Retinal pigment epithelial cell (primary cell): Measurements from ENCODE around the gene TXNRD2.

Source experiments
- DNase-seq: peaks from one replicate; pipeline ENCODE4 v3.0.0-alpha.2; 2010; ENCODE audit warnings: low read depth
- H3K4me3 ChIP-seq: 2 replicates; pipeline ENCODE4 v1.5.1; 2011; ENCODE audit warnings: mild to moderate bottlenecking, low read length, control low read depth, moderate library complexity
- TF ChIP-seq, protein P1 (sequence below): conservative IDR thresholded peaks from 2 replicates; pipeline ENCODE4 v1.5.1; 2011; ENCODE audit warnings: low read depth, low read length, control low read depth, inconsistent platforms

Gene TXNRD2

DNA sequence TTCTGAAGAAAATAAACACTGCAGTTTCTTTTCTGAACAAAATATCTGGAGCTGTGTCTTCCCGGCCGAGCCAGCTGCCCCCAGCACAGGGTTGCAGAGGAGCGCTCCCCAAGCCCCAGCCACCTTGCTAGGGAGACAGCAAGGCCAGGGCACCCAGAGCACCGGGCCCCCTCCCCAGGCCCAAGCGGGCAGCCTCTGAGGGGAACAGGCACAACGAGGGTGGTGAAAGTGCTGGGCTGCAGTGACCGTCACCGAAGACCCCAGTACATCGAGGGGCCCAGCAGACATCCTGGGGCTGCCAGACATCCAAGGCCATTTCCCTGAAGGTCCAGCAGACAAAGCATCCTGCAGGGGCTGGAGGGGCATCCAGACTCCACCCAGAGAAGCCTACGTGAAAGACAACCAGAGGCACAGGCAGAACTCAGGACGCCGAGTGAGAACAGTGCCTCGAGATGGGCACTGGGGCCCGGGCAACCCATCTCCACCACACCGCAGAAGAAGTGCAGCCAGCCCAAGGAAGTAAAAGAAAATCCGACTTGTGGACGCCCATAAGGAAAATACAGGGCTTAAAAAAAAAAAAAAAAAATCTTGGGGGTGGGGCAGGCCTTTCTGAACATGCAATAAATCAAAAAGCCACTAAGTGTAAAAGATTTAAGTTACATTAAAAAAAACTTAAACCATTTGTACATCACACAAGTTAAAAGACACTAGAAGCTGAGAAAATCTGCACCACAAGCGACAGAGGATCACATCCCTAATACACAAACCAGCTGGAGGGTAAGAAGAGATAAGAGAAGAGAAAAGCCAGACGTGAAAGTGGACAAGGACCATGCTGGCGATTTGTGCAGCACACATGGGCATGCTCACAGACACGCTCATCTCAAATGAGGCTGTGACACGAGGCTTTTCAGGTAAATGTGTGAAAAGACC is 36.0 kb downstream of the TXNRD2 start:
- no peak for DNase-seq
- TF ChIP-seq, protein P1, sequence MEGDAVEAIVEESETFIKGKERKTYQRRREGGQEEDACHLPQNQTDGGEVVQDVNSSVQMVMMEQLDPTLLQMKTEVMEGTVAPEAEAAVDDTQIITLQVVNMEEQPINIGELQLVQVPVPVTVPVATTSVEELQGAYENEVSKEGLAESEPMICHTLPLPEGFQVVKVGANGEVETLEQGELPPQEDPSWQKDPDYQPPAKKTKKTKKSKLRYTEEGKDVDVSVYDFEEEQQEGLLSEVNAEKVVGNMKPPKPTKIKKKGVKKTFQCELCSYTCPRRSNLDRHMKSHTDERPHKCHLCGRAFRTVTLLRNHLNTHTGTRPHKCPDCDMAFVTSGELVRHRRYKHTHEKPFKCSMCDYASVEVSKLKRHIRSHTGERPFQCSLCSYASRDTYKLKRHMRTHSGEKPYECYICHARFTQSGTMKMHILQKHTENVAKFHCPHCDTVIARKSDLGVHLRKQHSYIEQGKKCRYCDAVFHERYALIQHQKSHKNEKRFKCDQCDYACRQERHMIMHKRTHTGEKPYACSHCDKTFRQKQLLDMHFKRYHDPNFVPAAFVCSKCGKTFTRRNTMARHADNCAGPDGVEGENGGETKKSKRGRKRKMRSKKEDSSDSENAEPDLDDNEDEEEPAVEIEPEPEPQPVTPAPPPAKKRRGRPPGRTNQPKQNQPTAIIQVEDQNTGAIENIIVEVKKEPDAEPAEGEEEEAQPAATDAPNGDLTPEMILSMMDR, result no peak
- no peak overlapping the region for H3K4me3 ChIP-seq

DNA sequence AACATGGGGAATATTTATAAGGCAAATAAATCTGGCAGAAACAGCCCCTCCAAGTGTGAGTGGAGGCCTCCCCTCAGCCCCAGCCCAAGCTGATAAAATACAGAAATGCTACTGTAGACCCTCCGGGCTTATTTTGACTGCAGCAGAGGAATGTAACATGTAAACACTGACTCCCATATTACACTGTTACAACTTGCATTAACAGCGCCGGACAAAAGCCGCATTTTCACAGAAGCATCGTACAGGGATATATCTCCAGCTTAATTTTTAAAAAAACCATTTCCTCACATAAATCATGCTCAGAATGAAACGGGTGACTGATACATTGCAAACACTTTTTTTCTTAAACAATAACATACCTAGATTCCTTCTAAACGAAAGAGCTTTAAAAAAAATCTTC is 36.7 kb downstream of the TXNRD2 start:
- DNase-seq, result no peak
- H3K4me3 ChIP-seq, result no peak overlapping the region
- TF ChIP-seq, protein P1, result no peak

DNA sequence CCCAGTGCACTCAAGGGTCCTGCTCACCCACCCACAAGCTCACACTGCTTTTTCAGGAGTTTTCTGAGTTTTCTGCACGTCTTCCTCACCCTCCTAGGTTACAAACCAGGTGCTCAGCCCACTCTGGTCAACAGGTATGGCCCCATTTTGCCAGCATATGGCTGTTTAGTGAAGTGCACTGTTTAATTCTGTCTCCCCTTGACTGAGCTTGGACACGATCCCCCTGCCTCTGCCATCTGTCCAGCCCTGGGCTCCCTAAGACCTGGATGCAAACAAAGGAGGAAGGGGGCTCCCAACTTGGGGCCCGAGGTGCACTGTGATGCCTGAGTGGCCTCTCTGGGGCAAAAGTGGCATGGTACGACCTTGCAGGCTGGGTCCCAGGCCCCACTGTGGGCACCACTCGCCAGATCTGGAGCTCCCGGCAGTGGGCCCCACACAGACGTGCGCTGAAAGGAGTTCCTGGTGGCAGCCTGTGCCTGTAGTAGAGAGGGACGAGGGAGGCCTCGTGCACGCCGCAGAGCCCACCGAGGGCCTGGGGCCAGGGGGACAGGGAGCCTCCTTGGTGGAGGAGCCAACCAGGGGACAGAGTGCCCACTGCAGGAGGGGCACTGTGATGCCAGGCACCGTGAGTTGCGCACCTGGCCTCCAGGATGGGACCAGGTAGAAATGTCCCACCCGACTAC is 37.3 kb downstream of the TXNRD2 start:
- no peak for DNase-seq
- no peak overlapping the region for H3K4me3 ChIP-seq
- TF ChIP-seq, protein P1, result no peak

DNA sequence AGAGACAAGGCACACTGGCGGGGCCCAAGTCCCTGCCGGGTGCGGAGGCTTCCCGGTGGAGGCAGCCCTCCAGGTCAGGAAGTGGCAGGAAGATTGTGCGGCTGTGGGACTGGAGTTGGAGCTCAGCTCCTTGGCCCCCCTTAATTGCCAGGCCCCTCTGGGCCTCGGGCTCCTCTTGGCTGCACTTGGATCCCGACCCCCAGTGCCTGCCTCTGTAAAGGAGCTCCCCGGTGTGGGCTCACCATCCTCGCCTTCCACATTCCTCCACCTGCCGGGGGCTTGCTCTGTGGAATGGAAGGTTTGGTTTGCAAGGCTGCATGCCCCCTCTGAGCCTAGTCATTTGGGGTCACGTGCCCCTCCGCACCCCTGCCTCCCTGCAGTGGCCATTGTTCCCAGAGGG is 38.1 kb downstream of the TXNRD2 start:
- DNase-seq, result no peak
- TF ChIP-seq, protein P1, result no peak
- no peak overlapping the region for H3K4me3 ChIP-seq

DNA sequence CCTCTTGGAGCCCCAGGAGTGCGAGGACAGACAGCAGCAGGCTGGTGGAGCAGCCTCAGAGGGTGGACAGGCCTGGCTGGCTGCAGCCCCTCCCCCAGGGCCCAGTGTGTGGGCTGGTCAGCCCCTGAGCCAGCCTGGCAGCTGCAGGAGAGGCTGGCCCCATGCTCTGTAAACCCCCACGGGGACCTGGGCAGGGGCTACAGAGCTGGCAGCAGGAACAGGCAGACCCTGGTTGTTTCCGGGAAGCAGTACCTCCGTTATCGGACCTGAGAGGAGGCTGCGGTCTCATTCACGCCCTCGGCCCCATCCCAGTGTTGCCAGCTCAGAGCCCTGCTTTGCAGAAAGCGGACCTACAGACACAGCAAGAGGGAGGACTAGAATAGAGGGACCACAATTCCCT is 38.6 kb downstream of the TXNRD2 start:
- TF ChIP-seq, protein P1, result no peak
- DNase-seq, result no peak

DNA sequence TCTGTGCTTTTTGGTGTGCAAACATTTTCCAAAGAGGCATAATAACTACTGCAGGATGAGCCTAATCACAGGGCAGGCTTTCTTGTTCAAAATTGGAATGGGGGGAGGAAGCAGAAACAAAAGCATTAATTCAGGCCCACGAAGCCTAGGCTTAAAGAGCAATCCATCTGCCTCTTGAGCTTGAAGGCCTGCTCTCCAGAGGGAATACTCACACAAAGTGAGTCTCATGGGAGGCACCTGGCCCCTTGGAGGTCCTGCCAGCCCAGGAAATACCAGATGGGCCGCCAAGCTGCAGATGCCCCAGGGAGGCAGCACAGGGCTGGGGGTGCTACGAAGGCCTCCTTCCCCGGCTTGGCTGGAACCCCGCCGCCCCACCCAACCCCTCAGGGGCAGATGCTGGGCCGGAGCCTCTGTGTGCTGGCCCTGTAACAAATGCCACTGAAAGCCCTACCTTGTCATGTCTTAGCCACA is 39.3 kb downstream of the TXNRD2 start:
- DNase-seq, result no peak
- TF ChIP-seq, protein P1, result no peak
- no peak overlapping the region for H3K4me3 ChIP-seq

More for the DNA sequence above, 38.6 kb downstream of the TXNRD2 start:
- no peak overlapping the region for H3K4me3 ChIP-seq
